GM10847 (cell line): ENCODE measurements around the gene MEG3.

Experiments used
- POLR2A ChIP-seq: IDR thresholded peaks from 2 replicates; pipeline ENCODE4 v1.6.1; 2011; ENCODE audit not compliant: insufficient read length; ENCODE audit errors: extremely low read depth

The MEG3 gene

DNA sequence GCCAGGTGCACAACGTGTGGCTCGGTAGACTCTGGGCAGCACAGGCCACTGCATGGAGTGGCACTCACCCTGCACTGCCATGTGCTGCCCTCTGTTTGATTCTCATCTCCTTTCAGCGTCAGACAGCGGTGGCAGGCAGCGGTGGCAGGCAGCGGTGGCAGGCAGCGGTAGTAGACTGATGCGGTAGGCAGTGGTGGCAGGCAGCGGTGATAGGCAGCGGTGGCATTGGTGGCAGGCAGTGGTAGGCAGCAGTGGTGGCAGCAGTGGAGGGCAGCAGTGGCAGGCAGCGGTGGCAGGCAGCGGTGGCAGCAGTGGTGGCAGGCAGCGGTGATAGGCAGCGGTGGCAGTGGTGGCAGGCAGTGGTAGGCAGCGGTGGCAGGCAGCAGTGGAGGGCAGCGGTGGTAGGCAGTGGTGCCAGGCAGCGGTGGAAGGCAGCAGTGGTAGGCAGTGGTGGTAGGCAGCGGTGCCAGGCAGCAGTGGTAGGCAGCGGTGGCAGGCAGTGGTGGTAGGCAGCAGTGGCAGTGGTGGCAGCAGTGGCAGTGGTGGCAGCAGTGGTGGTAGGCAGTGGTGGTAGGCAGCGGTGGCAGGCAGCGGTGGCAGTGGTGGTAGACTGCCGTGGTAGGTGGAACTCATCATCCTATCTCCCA lies 6.0 kb upstream of the MEG3 start:
- TF ChIP-seq POLR2A, result no peak

DNA sequence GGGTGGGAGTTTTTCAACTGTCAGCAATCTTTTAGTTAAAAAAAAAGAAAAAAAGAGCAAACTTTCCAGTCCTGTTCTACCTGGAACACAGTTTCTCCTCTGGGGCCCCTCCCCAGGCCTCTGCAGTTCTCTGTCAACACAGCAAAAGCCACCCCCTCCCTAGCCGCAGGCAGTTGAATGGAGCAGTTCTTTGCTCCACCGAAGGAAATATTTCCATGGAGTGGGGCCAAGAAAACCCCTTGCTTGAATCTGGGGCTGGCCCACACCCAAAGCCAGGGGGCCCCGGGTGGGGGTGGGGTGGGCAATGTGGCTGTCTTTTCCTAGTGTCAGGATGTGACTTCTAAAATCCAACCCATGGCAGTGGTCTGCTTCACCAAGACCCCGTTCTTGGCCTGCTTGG lies 5.0 kb upstream of the MEG3 start:
- no peak for TF ChIP-seq POLR2A

DNA sequence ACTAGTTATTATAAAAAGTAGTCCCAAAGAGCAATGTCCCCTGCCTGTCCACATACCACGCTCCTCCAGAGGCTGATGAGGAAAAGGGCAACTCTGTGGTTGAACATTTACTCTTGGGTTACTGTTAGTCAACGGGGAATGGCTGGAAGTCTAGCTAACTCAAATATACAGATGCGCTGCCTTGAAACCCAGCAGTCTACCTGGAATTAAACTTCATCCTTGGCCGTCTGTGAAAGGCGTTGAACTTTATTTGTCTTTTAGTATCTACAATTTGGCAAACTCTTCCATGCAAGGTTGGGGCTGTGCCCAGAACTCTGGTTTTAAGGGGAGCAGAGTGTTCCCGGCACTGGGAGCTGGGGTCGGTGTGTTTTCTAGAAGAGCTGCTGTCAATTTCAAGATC lies 3.9 kb upstream of the MEG3 start:
- TF ChIP-seq POLR2A, result no peak

DNA sequence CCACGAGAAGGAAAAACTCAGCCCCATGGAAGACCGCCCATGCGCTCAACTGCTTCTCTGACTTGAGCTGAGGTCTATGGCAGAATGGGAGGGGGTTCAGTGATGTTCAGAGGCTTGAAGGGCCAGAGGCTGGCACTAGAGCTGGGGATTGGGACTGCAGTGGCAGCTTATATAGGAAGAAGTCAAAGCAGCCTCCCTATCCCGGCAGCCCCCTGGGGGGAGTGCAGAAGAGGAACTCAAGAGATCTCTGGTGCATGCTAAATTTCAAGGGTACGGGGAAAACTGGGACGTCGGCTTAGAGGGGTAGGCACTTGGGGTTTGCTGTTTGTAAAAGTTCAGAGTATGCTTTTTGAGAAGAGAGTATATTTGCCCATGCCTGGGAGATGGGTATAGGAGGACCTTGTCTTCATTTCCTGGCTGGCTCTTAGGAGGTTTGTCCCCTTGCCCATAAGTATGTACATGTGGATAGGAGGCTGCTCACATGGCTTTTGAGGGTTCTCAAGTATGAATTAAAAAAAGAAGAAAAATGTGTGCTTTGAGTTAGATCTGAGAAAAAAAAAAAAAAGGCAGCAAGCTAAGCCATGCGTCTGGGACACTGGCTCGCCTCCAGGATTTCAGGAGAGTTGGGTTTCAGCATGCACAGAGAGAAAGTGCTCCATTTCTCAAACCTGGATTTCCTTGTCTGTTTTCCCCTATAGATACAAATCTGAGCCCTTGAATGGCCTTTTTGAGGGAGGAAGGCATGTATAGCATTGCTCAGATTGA lies 3.2 kb upstream of the MEG3 start:
- TF ChIP-seq POLR2A, result no peak

DNA sequence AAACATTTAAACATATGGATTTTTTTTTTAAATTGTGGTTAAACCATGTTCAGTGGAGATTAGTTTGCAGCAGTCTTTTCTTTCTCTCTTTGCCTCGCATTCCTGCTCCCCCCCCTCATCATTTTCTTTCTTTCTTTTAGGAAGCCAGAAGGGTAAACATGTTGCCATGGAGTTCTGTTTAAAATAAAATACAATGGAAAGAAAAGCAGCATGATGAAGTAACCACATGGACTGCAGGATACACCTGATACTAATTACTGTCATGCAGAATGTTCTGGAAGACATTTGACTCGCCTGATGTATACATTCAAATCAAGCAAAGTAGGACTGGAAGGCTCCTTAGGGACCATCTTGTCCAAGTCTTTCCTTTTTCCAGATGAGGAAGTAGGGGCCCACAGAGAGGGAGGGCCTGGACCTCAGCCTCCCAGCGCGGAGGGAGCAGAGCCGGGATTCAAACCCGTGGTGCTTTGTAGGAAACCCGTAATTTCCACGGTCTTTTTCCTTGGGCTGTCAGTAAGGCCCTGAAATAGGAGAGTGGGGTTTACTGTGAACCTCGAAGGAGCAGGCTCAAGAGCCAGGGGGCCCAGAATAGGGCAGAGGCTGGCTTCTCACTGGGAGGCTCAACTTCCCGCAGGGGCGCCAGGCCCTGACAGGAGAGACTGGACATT lies 2.4 kb upstream of the MEG3 start:
- TF ChIP-seq POLR2A, result no peak

DNA sequence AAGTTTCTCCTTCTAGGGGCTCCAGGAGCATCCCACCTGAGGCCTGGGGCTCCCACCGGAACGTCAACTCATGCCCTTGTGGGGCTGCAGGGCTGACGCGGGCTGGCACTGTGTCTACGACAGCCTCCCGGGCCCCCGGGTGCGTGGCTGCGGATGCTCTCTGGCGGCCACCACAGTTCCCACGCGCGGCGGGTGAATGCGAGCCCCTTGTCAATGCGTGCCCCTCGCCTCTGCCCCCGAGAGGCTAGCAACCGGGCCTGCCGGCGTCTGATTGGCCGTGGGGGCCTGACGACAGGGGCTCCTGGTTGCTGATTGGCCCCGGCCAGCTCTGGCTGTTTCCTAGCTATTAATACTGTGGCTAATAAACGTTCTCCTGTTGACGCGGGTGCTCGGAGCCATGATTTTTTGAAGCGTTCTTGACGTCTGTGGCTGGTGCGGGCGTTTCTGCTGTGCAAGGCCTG lies 1.8 kb upstream of the MEG3 start:
- TF ChIP-seq POLR2A, result no peak

DNA sequence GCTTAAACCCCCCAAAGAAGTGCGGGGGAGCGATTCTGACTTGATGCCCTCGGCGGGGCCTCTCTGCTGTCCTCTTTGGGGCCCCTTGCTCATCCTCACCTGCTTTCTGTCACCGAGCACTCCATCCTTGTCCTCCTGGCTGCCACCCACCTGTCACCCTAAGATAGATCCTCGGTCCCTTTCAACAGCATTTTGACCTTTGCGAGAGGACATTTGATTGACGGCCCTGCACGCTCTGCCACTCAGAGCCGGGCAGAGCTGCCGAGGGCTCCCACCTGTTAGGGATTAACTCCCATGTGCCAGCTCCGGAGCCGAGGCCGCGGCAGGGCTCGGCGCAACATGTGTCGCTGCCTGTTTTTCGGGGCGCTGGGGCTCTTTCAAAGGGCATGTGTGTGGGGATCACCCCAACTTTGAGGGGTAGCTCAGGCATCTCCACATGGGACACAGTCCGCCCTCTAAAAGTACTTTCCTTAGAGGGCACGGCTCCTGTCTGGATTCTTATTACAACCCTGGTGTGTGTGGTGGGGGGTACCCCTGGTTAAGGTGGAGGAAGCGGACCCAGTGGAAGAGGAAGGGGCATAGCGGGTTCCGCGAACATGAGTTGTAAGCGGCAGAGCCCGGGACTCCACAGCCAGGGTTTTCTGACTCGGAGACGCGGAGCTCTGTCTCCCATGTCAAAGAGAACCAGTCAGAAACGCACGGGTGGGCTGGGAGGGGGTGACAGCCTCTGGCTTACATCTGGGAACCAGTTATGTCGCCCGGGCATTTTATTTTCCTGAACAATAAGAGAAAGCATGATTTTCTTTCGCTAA lies 811 bp upstream of the MEG3 start:
- no peak for TF ChIP-seq POLR2A

DNA sequence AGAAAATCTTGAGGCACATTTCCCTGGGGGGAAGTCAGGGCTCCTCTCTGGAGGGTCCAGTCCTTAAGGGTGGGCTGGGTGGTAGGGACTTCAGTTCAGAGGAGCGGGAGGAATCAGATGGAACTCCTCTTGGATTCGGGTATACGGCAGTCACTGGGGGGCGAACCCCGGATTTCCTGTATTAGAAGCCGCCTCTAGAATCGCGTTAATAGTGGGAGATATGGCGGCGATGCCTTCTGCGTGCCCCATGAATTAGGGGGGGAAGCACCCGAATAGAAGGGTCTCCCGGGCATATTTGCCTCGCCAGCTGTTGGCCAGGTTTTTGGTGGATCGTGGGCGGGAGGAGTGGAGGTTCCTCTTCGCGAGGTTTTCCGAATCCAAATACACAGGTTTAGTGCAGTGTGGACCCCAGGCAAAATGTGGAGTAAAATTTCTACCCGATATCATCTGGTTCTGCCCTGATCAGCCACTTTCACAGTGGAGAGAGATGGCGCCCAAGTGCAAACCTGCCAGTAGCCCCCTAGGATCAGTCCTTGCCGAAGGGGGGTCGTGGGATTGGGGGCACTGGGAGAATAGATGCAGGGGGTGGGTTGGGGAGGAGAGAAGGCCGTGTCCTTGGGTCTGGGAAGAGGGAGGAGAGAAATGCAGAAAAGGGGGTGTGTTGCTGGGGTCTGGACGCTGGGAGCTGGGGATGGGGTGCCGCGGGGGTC lies 628 bp downstream of the MEG3 start:
- no peak for TF ChIP-seq POLR2A

DNA sequence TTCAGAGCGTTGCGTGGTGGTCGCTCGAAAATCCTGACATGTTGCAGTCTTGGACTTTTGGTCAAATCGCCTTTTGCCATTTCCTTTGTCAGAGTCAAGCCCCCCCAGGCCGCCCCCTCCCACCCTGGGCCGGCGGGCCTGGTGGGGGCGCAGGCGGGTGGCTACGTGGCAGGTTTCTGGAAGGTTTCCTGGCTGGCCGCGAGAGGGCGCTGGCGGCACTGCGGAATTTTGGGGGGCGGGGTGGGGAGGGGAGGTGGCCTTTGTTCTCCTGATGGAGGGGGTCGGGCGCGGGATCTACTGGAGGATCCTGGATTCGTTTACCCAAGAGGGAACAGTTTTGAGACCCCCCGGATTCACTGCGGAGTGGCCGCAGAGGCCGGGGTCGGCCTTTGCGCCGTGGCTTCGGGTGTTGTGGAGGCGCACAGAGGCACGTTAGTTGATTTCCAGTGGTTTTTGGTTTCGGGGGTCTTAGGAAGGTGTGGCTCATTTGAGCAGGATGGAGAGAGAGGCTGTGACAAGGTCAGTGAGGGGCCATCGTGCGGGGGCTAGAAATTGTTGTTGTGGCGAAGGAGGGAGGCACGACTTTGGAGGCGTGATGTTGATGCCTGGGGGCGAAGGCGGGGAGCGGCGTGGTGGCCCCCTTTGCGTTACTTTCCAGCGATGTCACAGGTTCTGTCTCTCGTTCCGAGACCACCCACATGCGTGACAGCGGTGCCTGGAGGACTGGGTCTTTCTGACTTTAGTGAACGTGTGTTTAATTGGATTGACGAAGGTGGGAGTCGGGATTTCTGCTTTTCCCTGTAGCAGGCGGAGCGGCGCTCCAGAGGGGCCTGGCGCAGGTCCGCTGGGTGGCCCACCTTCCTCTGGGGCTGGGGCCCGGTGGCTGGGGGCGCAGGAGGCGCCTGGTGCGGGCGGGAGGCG lies 1.4 kb downstream of the MEG3 start:
- no peak for TF ChIP-seq POLR2A

DNA sequence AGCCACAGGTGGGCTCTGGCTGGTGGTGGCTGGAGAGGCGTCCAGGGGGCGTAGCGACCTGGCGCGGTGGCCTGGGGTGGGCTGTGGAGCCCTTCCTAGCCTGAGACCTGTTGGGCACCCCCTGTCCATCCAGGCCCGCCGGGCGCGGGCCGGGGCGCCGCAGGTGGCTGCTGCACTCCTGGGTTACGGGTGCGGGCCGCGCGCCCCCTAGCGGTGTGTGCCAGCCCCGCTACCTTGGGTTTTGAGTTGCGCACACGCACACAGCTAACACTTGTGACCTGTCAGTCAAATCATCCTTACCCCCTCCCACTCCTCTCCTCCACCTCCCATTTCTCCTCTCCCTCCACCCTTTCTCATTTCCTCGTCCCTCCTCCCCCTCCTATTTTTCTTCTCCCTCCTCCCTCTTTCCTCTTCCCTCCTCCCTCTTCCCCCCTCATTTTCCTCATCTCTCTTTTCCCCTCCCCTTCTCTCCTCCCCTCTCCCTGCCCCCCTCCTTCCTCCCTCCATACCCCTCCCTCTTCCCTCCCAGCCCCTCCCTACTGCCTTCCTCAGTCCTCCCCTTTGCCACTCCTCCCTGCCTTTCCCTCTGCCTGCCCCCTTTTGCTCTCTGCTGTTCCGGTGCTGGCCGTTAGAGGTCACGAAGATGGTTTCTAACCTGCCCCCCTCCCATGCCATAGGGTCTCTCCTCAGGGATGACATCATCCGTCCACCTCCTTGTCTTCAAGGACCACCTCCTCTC lies 2.3 kb downstream of the MEG3 start:
- no peak for TF ChIP-seq POLR2A

DNA sequence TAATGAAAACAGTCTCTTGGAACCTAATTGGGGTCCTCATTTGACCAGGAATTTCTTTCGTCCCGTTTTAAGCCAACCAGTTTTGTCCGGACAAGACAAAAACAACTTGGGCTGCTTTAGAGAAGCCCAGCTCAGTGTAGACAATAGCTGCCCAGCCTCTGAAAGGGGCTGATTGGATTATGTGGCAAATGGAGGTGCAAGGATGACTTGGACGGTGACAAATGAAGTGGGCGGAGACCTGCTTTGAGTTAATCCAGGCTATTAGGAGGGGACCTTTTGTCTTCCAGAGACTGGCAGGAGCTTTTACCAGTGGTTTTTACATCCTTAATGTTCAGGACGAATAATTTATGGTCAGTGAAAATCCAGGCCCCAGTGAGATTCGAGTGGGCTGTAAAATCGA lies 4.8 kb downstream of the MEG3 start:
- TF ChIP-seq POLR2A, result no peak

DNA sequence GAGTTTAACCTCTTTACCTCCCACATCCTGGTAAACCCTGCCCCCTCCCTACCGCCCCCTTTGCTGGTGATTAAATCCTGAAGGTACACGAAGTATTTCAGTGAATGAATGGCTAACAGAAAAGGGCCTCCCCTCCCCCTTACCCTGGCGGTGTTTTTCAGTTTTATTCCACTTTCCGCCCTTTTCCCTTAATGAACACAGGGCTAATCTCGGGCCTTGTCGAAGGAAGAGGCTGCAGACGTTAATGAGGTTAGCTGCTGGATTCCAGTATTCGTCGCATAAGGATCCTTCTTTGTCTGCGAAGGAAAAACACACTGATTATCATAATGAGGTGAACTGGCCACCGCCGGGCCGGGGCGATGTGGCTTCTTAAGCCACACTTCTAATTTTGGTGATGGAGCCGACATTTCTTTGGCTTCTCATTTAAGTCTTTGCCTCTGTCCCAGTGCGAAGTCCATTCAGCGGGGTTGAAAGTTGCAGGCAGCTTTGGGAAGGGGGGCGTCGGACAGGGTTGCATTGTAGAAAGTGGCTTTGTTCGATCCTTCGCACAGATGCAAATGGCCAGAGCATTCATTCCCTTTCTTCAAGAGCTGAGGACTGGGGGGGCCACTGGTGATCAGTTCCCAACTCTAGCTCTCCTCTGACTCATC lies 6.5 kb downstream of the MEG3 start:
- TF ChIP-seq POLR2A, result no peak

DNA sequence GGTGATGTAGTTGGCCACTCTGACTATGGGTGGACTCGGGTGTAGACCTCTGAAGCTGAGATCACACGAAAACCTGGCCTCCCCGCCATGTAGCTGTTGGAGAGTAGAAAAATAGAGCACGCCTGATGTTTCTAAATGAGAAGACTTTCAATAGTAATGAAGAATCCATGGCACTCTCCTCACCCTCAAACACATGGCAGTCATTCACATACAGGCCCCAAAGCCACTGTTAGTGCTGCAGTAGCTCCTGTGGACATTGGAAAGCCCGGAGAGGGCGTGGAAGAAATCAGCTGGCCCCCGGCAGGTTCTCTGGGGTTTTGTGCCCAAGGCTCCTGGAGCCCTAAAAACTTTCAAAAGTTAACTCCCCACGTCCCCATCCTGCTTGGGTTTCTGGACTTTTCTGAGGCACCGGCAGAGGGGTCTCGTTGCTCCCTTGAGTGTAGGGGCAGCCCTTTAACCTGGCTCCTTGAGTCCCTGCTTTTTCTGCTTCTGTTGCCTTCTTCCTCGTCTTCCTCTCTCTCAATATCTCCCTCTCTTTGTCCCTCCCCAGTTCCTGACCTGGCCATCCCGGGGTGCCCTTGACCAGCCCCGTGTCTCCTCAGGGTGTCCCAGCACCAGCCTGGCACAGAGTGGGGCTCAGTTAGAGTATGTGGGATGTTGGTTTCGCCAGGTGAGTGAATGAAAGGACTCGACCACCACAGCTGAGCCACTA lies 8.3 kb downstream of the MEG3 start:
- TF ChIP-seq POLR2A, result no peak
